K562 treated with DMSO at 1 percent for 24 hours (cell line): ENCODE measurements around the gene SCARF2. TPM values are rescaled to one million over a fixed set of nuclear protein-coding genes. Genes with fewer than 3 reads are reported as not detected.

Experiments used
- total RNA-seq: library from RNA; unstranded; fragments of 300-600 nt; gene quantifications from 2 replicates; pipeline ENCODE4 v1.2.3, GENCODE V29; 2022; ENCODE audit warnings: low read depth; ENCODE audit not compliant: insufficient read depth

Gene SCARF2, protein sequence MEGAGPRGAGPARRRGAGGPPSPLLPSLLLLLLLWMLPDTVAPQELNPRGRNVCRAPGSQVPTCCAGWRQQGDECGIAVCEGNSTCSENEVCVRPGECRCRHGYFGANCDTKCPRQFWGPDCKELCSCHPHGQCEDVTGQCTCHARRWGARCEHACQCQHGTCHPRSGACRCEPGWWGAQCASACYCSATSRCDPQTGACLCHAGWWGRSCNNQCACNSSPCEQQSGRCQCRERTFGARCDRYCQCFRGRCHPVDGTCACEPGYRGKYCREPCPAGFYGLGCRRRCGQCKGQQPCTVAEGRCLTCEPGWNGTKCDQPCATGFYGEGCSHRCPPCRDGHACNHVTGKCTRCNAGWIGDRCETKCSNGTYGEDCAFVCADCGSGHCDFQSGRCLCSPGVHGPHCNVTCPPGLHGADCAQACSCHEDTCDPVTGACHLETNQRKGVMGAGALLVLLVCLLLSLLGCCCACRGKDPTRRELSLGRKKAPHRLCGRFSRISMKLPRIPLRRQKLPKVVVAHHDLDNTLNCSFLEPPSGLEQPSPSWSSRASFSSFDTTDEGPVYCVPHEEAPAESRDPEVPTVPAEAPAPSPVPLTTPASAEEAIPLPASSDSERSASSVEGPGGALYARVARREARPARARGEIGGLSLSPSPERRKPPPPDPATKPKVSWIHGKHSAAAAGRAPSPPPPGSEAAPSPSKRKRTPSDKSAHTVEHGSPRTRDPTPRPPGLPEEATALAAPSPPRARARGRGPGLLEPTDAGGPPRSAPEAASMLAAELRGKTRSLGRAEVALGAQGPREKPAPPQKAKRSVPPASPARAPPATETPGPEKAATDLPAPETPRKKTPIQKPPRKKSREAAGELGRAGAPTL
- 8.2 and 10.4 TPM in 2 replicates for total RNA-seq

DNA sequence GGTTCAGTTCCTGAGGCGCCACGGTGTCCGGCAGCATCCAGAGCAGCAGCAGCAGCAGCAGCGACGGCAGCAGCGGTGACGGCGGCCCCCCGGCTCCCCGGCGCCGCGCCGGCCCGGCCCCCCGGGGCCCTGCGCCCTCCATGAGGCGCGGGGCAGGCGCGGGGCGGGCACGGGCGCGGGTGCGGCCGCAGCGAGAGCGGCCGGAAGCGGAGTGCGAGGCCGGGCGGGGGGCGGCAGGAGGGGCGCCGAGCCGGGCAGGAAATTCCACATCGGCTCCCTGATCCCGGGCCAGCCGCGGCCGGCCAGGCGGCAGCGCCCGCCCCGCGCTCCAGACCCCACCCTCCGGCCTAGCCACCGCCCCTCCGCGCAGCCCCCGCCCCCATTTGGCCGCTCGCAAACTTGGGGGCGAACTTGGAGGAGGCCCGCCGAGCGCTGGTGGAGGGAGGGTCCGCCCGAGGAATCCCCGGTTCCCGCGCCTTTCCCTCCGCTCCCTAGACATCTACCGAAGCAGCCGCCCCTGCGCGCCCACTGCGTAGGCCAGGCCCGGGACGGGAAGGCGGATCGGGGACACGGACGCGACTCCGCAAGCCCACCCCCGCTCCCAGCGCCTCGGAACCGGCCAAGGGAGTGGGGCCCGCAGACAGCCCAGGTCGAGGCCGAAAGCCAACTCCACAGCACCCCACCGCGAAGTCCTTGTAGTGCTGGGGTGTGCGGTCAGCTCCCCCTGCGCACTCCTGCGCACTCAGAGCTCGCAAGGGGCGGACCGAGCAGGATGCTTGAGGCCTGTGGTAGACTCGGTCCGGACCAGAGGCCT lies at the start of gene SCARF2:
Gene SCARF2, minus strand, starts transcription at position 213 of the 814 bp plus-strand sequence. Its CDS starts 71 bp downstream, at position 142.

DNA sequence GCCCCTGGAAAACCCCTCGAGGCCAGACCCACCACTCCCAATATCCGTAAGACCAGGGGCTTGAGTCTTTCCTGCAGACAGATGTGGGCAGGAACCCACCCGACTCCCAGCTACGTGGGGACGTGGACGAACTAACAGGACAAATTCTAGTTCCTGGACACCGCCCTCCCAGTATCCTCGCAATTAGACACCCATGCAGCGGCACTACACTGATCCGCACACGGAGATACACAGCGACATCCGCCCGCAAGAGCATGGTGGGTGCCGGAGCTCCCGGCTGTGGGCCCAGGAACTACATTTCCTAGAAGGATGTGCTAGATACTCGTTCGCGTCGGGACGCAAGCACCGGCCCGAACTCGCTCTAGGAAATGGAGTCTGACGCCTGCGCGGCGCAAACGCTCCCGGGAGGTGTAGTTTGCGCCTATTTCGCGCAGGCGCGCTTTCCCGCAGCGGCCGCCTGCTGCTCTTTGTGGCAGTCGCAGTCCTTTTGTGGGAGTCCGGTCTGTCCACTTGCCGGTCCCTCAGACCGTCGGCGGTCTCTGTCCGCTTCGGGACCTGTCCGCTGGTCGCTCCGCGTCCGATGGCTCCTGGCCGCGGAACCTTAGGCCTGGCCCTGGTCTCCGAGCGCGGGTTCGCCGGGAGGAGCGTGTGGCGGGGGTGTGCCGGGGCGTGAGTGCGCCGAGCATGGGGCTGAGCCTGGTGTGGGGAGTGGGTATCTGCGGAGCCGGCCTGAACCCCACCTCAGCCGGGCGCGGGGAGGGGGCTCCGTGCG lies 43.7 kb downstream of the SCARF2 start, which contains the start of gene ZNF74:
Gene ZNF74, plus strand, starts transcription at position 447 of the 772 bp plus-strand sequence. CDS start 478 bp downstream, outside the sequence.

Other genes with a start within 250 kb of the SCARF2 start
- 11.8 and 12.8 TPM in 2 replicates for gene RTN4R, start 169.5 kb downstream of the SCARF2 start, total RNA-seq
- 407 and 409 TPM in 2 replicates for gene DGCR6L, start 117.8 kb downstream of the SCARF2 start, total RNA-seq
- gene ZNF74, start 43.7 kb downstream of the SCARF2 start, total RNA-seq, result 63.7 and 66.0 TPM in 2 replicates
- 51.9 and 54.5 TPM in 2 replicates for gene KLHL22, start 58.0 kb upstream of the SCARF2 start, total RNA-seq
- 343 and 353 TPM in 2 replicates for gene MED15, start 69.8 kb upstream of the SCARF2 start, total RNA-seq